ENCODE results near the gene SECISBP2L. TPM values are rescaled to one million over a fixed set of nuclear protein-coding genes. Genes with fewer than 3 reads are reported as not detected.

Gene SECISBP2L
- total and polyA plus RNA-seq, 2 experiments from 2014 or later: 18.6 to 28.3 TPM

DNA sequence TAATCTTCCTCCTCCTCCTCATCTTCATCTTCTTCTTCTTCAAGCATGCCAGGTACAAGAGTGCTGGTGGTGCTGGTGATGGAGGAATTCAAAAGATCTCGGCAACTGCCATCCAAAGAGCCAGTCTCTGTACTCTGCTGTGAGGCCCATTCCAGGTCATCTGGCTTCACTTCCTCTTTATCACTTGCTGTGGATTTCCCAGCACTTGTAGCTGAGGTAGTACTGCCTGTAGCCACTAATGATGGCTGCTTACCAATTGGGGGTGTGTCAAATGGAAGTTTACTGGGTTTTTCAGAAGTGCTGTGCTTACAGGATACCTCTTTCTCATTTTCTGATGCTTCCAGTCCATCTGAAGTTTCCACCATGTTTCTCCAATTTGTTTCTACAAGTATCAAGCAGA, 53.7 kb downstream of the SECISBP2L start (continued):
- TF ChIP-seq, protein P1, sequence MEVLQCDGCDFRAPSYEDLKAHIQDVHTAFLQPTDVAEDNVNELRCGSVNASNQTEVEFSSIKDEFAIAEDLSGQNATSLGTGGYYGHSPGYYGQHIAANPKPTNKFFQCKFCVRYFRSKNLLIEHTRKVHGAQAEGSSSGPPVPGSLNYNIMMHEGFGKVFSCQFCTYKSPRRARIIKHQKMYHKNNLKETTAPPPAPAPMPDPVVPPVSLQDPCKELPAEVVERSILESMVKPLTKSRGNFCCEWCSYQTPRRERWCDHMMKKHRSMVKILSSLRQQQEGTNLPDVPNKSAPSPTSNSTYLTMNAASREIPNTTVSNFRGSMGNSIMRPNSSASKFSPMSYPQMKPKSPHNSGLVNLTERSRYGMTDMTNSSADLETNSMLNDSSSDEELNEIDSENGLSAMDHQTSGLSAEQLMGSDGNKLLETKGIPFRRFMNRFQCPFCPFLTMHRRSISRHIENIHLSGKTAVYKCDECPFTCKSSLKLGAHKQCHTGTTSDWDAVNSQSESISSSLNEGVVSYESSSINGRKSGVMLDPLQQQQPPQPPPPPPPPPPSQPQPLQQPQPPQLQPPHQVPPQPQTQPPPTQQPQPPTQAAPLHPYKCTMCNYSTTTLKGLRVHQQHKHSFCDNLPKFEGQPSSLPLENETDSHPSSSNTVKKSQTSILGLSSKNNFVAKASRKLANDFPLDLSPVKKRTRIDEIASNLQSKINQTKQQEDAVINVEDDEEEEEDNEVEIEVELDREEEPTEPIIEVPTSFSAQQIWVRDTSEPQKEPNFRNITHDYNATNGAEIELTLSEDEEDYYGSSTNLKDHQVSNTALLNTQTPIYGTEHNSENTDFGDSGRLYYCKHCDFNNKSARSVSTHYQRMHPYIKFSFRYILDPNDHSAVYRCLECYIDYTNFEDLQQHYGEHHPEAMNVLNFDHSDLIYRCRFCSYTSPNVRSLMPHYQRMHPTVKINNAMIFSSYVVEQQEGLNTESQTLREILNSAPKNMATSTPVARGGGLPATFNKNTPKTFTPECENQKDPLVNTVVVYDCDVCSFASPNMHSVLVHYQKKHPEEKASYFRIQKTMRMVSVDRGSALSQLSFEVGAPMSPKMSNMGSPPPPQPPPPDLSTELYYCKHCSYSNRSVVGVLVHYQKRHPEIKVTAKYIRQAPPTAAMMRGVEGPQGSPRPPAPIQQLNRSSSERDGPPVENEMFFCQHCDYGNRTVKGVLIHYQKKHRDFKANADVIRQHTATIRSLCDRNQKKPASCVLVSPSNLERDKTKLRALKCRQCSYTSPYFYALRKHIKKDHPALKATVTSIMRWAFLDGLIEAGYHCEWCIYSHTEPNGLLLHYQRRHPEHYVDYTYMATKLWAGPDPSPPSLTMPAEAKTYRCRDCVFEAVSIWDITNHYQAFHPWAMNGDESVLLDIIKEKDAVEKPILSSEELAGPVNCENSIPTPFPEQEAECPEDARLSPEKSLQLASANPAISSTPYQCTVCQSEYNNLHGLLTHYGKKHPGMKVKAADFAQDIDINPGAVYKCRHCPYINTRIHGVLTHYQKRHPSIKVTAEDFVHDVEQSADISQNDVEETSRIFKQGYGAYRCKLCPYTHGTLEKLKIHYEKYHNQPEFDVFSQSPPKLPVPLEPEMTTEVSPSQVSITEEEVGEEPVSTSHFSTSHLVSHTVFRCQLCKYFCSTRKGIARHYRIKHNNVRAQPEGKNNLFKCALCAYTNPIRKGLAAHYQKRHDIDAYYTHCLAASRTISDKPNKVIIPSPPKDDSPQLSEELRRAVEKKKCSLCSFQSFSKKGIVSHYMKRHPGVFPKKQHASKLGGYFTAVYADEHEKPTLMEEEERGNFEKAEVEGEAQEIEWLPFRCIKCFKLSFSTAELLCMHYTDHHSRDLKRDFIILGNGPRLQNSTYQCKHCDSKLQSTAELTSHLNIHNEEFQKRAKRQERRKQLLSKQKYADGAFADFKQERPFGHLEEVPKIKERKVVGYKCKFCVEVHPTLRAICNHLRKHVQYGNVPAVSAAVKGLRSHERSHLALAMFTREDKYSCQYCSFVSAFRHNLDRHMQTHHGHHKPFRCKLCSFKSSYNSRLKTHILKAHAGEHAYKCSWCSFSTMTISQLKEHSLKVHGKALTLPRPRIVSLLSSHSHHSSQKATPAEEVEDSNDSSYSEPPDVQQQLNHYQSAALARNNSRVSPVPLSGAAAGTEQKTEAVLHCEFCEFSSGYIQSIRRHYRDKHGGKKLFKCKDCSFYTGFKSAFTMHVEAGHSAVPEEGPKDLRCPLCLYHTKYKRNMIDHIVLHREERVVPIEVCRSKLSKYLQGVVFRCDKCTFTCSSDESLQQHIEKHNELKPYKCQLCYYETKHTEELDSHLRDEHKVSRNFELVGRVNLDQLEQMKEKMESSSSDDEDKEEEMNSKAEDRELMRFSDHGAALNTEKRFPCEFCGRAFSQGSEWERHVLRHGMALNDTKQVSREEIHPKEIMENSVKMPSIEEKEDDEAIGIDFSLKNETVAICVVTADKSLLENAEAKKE (CRISPR knock-in tag; IDR thresholded peaks at IDR 0.05): no peak
- no peak for TF ChIP-seq EZH2 (IDR thresholded peaks at IDR 0.05; ENCODE audit: low read depth, unreplicated experiment)
- no peak for TF ChIP-seq JUNB (IDR thresholded peaks at IDR 0.05; ENCODE audit: unreplicated experiment)
- TF ChIP-seq NANOG (IDR thresholded peaks at IDR 0.05; ENCODE audit: borderline replicate concordance): no peak

DNA sequence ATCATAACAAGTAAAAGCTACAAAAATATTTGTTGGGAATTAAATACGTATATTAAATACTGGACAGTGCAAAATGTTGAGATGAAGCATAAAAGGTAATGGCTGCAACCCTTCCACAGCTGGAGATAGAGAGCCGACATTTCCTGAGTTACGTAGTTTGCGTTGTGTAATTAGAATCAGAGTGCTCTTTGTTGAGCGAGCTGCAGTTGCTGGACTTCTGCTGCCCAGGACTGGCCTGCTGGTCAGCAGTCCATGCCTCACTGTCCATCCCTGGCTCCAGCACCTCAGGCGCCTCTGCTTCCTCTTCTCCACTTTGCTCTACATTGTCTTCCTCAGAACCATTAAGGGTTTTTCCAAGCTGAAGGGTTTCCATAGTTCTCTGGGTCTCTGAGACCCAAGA, 54.1 kb downstream of the SECISBP2L start:
- H3K4me1 ChIP-seq (ENCODE audit: insufficient read depth): no peaks in the 10 kb centered on the region
- H3K27ac ChIP-seq (ENCODE audit: low read depth): no peak overlapping the region
- no peaks in the 10 kb centered on the region for H4K20me1 ChIP-seq (replicated peaks; ENCODE audit: insufficient read depth)
- H3K4me3 ChIP-seq: no peak overlapping the region
- H3K79me2 ChIP-seq (replicated peaks; ENCODE audit: insufficient read depth): no peaks in the 10 kb centered on the region
- H2AFZ ChIP-seq: no peak overlapping the region
- no peaks in the 10 kb centered on the region for H3K27me3 ChIP-seq (ENCODE audit: insufficient read depth)
- Mint-ChIP-seq H3K36me3 (ENCODE audit: low read depth) (peaks cover 19% of the 10 kb centered on the region), H3K27ac (no peak overlapping the region), H3K27me3 (ENCODE audit: insufficient read depth, low read depth, poor library complexity) (no peaks in the 10 kb centered on the region), H3K9me3 (no peaks in the 10 kb centered on the region), H3K4me3 (no peak overlapping the region), H3K4me1 (no peaks in the 10 kb centered on the region)
- no peak for ATAC-seq
- no peaks in the 10 kb centered on the region for H3K9me2 ChIP-seq (ENCODE audit: insufficient read depth)
- peaks cover 17% of the 10 kb centered on the region for H3K36me3 ChIP-seq (ENCODE audit: insufficient read depth)
- H3K4me2 ChIP-seq: no peak overlapping the region
- no peak for DNase-seq (ENCODE audit: low spot score)
- no peaks in the 10 kb centered on the region for H3F3A ChIP-seq (replicated peaks; ENCODE audit: low read depth)
- no peak for TF ChIP-seq POLR2AphosphoS5 (IDR thresholded peaks at IDR 0.05; ENCODE audit: low read depth)
- no peak for TF ChIP-seq NANOG (IDR thresholded peaks at IDR 0.05; ENCODE audit: borderline replicate concordance)
- TF ChIP-seq, protein P1 (CRISPR knock-in tag; IDR thresholded peaks at IDR 0.05): no peak
- TF ChIP-seq, protein P2, sequence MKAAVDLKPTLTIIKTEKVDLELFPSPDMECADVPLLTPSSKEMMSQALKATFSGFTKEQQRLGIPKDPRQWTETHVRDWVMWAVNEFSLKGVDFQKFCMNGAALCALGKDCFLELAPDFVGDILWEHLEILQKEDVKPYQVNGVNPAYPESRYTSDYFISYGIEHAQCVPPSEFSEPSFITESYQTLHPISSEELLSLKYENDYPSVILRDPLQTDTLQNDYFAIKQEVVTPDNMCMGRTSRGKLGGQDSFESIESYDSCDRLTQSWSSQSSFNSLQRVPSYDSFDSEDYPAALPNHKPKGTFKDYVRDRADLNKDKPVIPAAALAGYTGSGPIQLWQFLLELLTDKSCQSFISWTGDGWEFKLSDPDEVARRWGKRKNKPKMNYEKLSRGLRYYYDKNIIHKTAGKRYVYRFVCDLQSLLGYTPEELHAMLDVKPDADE (IDR thresholded peaks at IDR 0.05): no peak
- TF ChIP-seq EZH2 (IDR thresholded peaks at IDR 0.05; ENCODE audit: low read depth, unreplicated experiment): no peak
- no peak for TF ChIP-seq EZH2phosphoT487 (IDR thresholded peaks at IDR 0.05; ENCODE audit: unreplicated experiment)
- TF ChIP-seq ZNF331 (CRISPR knock-in tag; IDR thresholded peaks at IDR 0.05; ENCODE audit: low read depth): no peak
